H9 (cell line): ENCODE measurements around the gene TRAF3. TPM values are rescaled to one million over a fixed set of nuclear protein-coding genes. Genes with fewer than 3 reads are reported as not detected.

ENCODE experiments used
- DNase-seq: peaks from one replicate; pipeline ENCODE4 v3.0.0-alpha.2; 2017
- H2AFZ ChIP-seq: one replicate; pipeline ENCODE4 v1.6.1; 2013; ENCODE audit warnings: mild to moderate bottlenecking, low read length, control low read depth, moderate library complexity
- H2AK5ac ChIP-seq: 2 replicates; pipeline ENCODE4 v1.6.1; 2013; ENCODE audit warnings: low read length, control low read depth, mixed read lengths; ENCODE audit not compliant: insufficient read length
- H2BK120ac ChIP-seq: one replicate; pipeline ENCODE4 v1.6.1; 2013; ENCODE audit warnings: low read depth, mild to moderate bottlenecking, low read length, control low read depth, inconsistent platforms; ENCODE audit not compliant: poor library complexity, severe bottlenecking
- H2BK12ac ChIP-seq: 2 replicates; pipeline ENCODE4 v1.6.1; 2013; ENCODE audit warnings: low read length, control low read depth, mixed read lengths, low read depth; ENCODE audit not compliant: insufficient read length
- H2BK15ac ChIP-seq: 2 replicates; pipeline ENCODE4 v1.6.1; 2013; ENCODE audit warnings: low read depth, low read length, control low read depth
- H2BK20ac ChIP-seq: one replicate; pipeline ENCODE4 v1.6.1; 2013; ENCODE audit warnings: low read depth, mild to moderate bottlenecking, low read length, control low read depth, inconsistent platforms; ENCODE audit not compliant: poor library complexity, severe bottlenecking
- H2BK5ac ChIP-seq: 2 replicates; pipeline ENCODE4 v1.6.1; 2013; ENCODE audit warnings: low read length, control low read depth, mixed read lengths; ENCODE audit not compliant: insufficient read length
- H3K14ac ChIP-seq: 2 replicates; pipeline ENCODE4 v1.6.1; 2013; ENCODE audit warnings: low read length, control low read depth; ENCODE audit not compliant: insufficient read depth
- H3K18ac ChIP-seq: 2 replicates; pipeline ENCODE4 v1.6.1; 2013; ENCODE audit warnings: low read depth, mild to moderate bottlenecking, mixed read lengths, low read length, control low read depth; ENCODE audit not compliant: insufficient read length
- H3K23ac ChIP-seq: 2 replicates; pipeline ENCODE4 v1.6.1; 2013; ENCODE audit warnings: low read length, control low read depth, mixed read lengths, low read depth; ENCODE audit not compliant: insufficient read length
- H3K23me2 ChIP-seq: 2 replicates; pipeline ENCODE4 v1.6.1; 2013; ENCODE audit warnings: low read depth, mild to moderate bottlenecking, mixed read lengths, low read length, control low read depth; ENCODE audit not compliant: insufficient read length, poor library complexity, severe bottlenecking
- H3K27ac ChIP-seq: 2 replicates; pipeline ENCODE4 v1.5.1; 2013; ENCODE audit warnings: low read length, control low read depth, mixed read lengths, low read depth; ENCODE audit not compliant: insufficient read length
- H3K27me3 ChIP-seq: 2 replicates; pipeline ENCODE4 v1.6.1; 2013; ENCODE audit warnings: low read length, control low read depth, inconsistent platforms; ENCODE audit not compliant: insufficient read depth
- H3K4ac ChIP-seq: 2 replicates; pipeline ENCODE4 v1.6.1; 2013; ENCODE audit warnings: low read depth, mild to moderate bottlenecking, control low read depth, inconsistent platforms, low read length, moderate library complexity
- H3K4me1 ChIP-seq: 2 replicates; pipeline ENCODE4 v1.6.1; 2013; ENCODE audit warnings: low read length, control low read depth, inconsistent platforms; ENCODE audit not compliant: insufficient read depth
- H3K4me2 ChIP-seq: 2 replicates; pipeline ENCODE4 v1.6.1; 2013; ENCODE audit warnings: low read length, control low read depth, mixed read lengths; ENCODE audit not compliant: insufficient read length, insufficient read depth
- H3K56ac ChIP-seq: 2 replicates; pipeline ENCODE4 v1.6.1; 2013; ENCODE audit warnings: low read depth, mild to moderate bottlenecking, mixed read lengths, low read length, control low read depth; ENCODE audit not compliant: insufficient read length
- H3K79me1 ChIP-seq: 2 replicates; pipeline ENCODE4 v1.6.1; 2013; ENCODE audit warnings: low read depth, mild to moderate bottlenecking, moderate library complexity, low read length, control low read depth, inconsistent platforms; ENCODE audit not compliant: insufficient read depth, poor library complexity, severe bottlenecking
- H3K79me2 ChIP-seq: 2 replicates; pipeline ENCODE4 v1.6.1; 2013; ENCODE audit warnings: low read length, control low read depth, inconsistent platforms; ENCODE audit not compliant: insufficient read depth
- H3K9ac ChIP-seq: 2 replicates; pipeline ENCODE4 v1.6.1; 2013; ENCODE audit warnings: low read length, control low read depth, mixed read lengths; ENCODE audit not compliant: insufficient read length; ENCODE audit errors: extremely low read depth
- H3K9me3 ChIP-seq: one replicate; pipeline ENCODE4 v1.6.1; 2013; ENCODE audit warnings: low read depth, low read length, inconsistent platforms; ENCODE audit not compliant: control insufficient read depth
- H3T11ph ChIP-seq: one replicate; pipeline ENCODE4 v1.6.1; 2013; ENCODE audit warnings: mild to moderate bottlenecking, low read length, control low read depth, inconsistent platforms
- H4K20me1 ChIP-seq: one replicate; pipeline ENCODE4 v1.6.1; 2013; ENCODE audit not compliant: control insufficient read depth, insufficient read length, insufficient read depth
- H4K5ac ChIP-seq: 2 replicates; pipeline ENCODE4 v1.6.1; 2013; ENCODE audit warnings: low read depth, mild to moderate bottlenecking, mixed read lengths, low read length, control low read depth; ENCODE audit not compliant: insufficient read length
- H4K8ac ChIP-seq: replicated peaks from 2 replicates; pipeline ENCODE4 v1.6.1; 2013; ENCODE audit warnings: low read length, control low read depth, mixed read lengths, low read depth; ENCODE audit not compliant: insufficient read length
- H4K91ac ChIP-seq: 2 replicates; pipeline ENCODE4 v1.6.1; 2013; ENCODE audit warnings: low read depth, mild to moderate bottlenecking, moderate library complexity, mixed read lengths, low read length, control low read depth; ENCODE audit not compliant: insufficient read length
- H3K27ac Mint-ChIP-seq, 3 experiments: 2 replicates in 2 of 3; 3 replicates in 1 of 3; pipeline ENCODE4 v1.8.0; 2020 to 2021; ENCODE audit warnings: mixed read lengths in 3 of 3, mild to moderate bottlenecking in 1 of 3, moderate library complexity in 1 of 3
- H3K27me3 Mint-ChIP-seq: 2 replicates; pipeline ENCODE4 v1.8.0; 2021; ENCODE audit warnings: low read depth, mild to moderate bottlenecking, moderate library complexity, mixed read lengths
- H3K36me3 Mint-ChIP-seq, 3 experiments: 2 replicates in 2 of 3; 3 replicates in 1 of 3; pipeline ENCODE4 v1.8.0; 2020 to 2021; ENCODE audit warnings: low read depth in 3 of 3, mixed read lengths in 3 of 3; ENCODE audit not compliant: insufficient read depth in 1 of 3
- H3K4me1 Mint-ChIP-seq, 2 experiments: 2 replicates each; pipeline ENCODE4 v1.8.0; 2020; ENCODE audit warnings: mixed read lengths in 2 of 2
- H3K4me3 Mint-ChIP-seq, 2 experiments: 2 replicates in 1 of 2; 3 replicates in 1 of 2; pipeline ENCODE4 v1.8.0; 2020 to 2021; ENCODE audit warnings: mild to moderate bottlenecking in 2 of 2, mixed read lengths in 2 of 2, moderate library complexity in 1 of 2
- H3K9me3 Mint-ChIP-seq, 2 experiments: 2 replicates in 1 of 2; 3 replicates in 1 of 2; pipeline ENCODE4 v1.8.0; 2020; ENCODE audit warnings: mild to moderate bottlenecking in 2 of 2, mixed read lengths in 2 of 2, moderate library complexity in 1 of 2
- CTCF ChIP-seq: fragments of 200-600 bp; sonication (generic); conservative IDR thresholded peaks from 3 replicates; pipeline ENCODE4 v1.8.0; 2021; ENCODE audit warnings: antibody characterized with exemption, mild to moderate bottlenecking
- WGBS: extraction: QIAGEN DNeasy Blood & Tissue Kit; methylation state at CpG from one replicate; pipeline ENCODE4 v1.1.7; 2013; ENCODE audit warnings: missing lambda C conversion rate, low lambda C conversion rate, mixed read lengths; ENCODE audit not compliant: insufficient read length; ENCODE audit errors: extremely low coverage; 5-methylcytosine and 5-hydroxymethylcytosine counted together
- total RNA-seq: library from RNA; stranded (reverse); gene quantifications from 2 replicates; pipeline ENCODE4 v1.2.1, GENCODE V29; 2021

The TRAF3 gene
- total RNA-seq, 1 experiment from 2014 or later, result 9.6 TPM

DNA sequence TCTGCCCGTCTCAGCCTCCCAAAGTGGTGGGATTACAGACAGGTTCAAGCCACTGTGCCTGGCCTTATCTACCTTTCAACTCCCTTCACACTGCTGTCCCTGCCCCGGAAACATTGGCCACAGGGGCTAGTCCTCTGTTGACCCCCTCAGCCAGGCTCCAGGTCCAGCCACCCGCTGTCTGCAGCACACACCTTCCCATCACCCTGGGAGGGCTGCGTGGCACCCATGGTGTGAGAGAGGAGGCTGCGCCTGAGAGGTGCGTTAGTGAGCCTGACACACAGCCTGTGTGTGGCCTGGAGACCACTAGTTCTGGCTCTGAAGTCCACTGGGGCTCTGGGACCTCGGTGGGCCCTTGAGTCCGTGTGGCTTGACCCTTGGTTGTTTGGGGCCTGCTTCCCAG lies 28.4 kb upstream of the TRAF3 start:
- no peaks in the 10 kb centered on the region for H3K27me3 Mint-ChIP-seq
- Histone ChIP-seq H2BK12ac (no peak overlapping the region), H3K23ac (no peak overlapping the region), H4K8ac (no peak overlapping the region), H3K23me2 (no peaks in the 10 kb centered on the region), H4K91ac (no peak overlapping the region), H3K4ac (no peak overlapping the region), H2BK20ac (no peak overlapping the region), H3K4me2 (no peak overlapping the region), H4K20me1 (no peaks in the 10 kb centered on the region), H3K9me3 (no peaks in the 10 kb centered on the region), H2BK15ac (no peak overlapping the region), H2BK120ac (no peak overlapping the region), H4K5ac (no peak overlapping the region), H3K56ac (no peak overlapping the region), H3K27me3 (no peaks in the 10 kb centered on the region), H3K14ac (no peak overlapping the region), H3K4me1 (no peaks in the 10 kb centered on the region), H3K79me2 (no peaks in the 10 kb centered on the region), H2AFZ (no peak overlapping the region), H3T11ph (no peak overlapping the region), H3K18ac (no peak overlapping the region), H3K9ac (no peak overlapping the region), H3K79me1 (no peaks in the 10 kb centered on the region), H2AK5ac (no peak overlapping the region), H3K27ac (no peak overlapping the region), H2BK5ac (no peak overlapping the region)
- no peak for TF ChIP-seq CTCF
- H3K9me3 Mint-ChIP-seq, result no peaks in the 10 kb centered on the region
- no peak overlapping the region for H3K4me3 Mint-ChIP-seq
- no peak overlapping the region; a peak in 1 of 7 replicates for H3K27ac Mint-ChIP-seq
- H3K4me1 Mint-ChIP-seq, result peaks cover 7 to 18% of the 10 kb centered on the region in 2 experiments; a peak in 3 of 4 replicates
- DNase-seq, result no peak
- no CpG with 5 or more reads among the region's 8 CpGs for WGBS
- H3K36me3 Mint-ChIP-seq, result peaks cover 0 to 11% (median 0%) of the 10 kb centered on the region in 3 experiments; a peak in 3 of 7 replicates
